Activated CD8-positive, alpha-beta T cell treated with anti-CD3 and anti-CD28 coated beads, Interleukin-2, amount 10 ng/mL, durations not matched to agents 7 days and 5 days (primary cell): ENCODE data around the gene OTOGL. TPM values are rescaled to one million over a fixed set of nuclear protein-coding genes. Genes with fewer than 3 reads are reported as not detected.

Experiments
- ATAC-seq: fragments of 150-1000 bp; cut with Tn5 transposase; one replicate; pipeline ENCODE4 v1.10.0; 2021; ENCODE audit warnings: moderate library complexity
- CTCF ChIA-PET: fragments of 350-600 bp; sonication (Branson Sonifier 250); formaldehyde crosslinking; loops from one replicate; lab custom pipeline; 2021; ENCODE audit warnings: antibody characterized with exemption; lab: Charles Lee
- POLR2A ChIA-PET: fragments of 350-600 bp; sonication (Branson Sonifier 250); formaldehyde crosslinking; loops from one replicate; lab custom pipeline; 2021; ENCODE audit warnings: antibody characterized with exemption; lab: Charles Lee
- DNase-seq: peaks from one replicate; pipeline ENCODE4 v3.0.0-alpha.2; 2020
- H3K27ac Mint-ChIP-seq: one replicate; pipeline ENCODE4 v1.8.0; 2021; ENCODE audit warnings: mild to moderate bottlenecking, mixed read lengths
- H3K27me3 Mint-ChIP-seq: one replicate; pipeline ENCODE4 v1.8.0; 2021; ENCODE audit warnings: low read depth, mixed read lengths
- H3K36me3 Mint-ChIP-seq: one replicate; pipeline ENCODE4 v1.8.0; 2021; ENCODE audit warnings: low read depth, mixed read lengths
- H3K4me1 Mint-ChIP-seq: one replicate; pipeline ENCODE4 v1.8.0; 2021; ENCODE audit warnings: low read depth, mixed read lengths
- H3K4me3 Mint-ChIP-seq: one replicate; pipeline ENCODE4 v1.8.0; 2021; ENCODE audit warnings: mild to moderate bottlenecking, mixed read lengths
- H3K9me3 Mint-ChIP-seq: one replicate; pipeline ENCODE4 v1.8.0; 2022; ENCODE audit warnings: mixed read lengths; ENCODE audit not compliant: insufficient read depth
- total RNA-seq, 2 experiments: library from RNA; stranded (reverse); gene quantifications; one replicate each; pipeline ENCODE4 v1.2.3, GENCODE V29; 2021

Gene OTOGL
- total RNA-seq, 2 experiments from 2014 or later, result not detected

GRCh38 chr12:80192087-80192486, 92.8 kb downstream of the OTOGL start:
- no peak overlapping the region for H3K27ac Mint-ChIP-seq
- no peak overlapping the region for H3K4me3 Mint-ChIP-seq
- DNase-seq (no peak), ATAC-seq (no peak)
- ChIA-PET CTCF (no interaction called here), POLR2A (no interaction called here)
- H3K9me3 Mint-ChIP-seq, result no peaks in the 10 kb centered on the region
- H3K27me3 Mint-ChIP-seq, result peaks cover 6% of the 10 kb centered on the region
- H3K36me3 Mint-ChIP-seq, result no peaks in the 10 kb centered on the region
- no peaks in the 10 kb centered on the region for H3K4me1 Mint-ChIP-seq

GRCh38 chr12:80193865-80194264, 94.5 kb downstream of the OTOGL start:
- CTCF ChIA-PET, result interaction anchor here (1.5 kb wide), 1 partner anchor 76 kb away, joined by 7 read pairs; no protein-coding TSS in a partner anchor

GRCh38 chr12:80195074-80195726, 95.9 kb downstream of the OTOGL start:
- no peak for DNase-seq
- no peak for ATAC-seq
- no peaks in the 10 kb centered on the region for H3K9me3 Mint-ChIP-seq
- H3K27me3 Mint-ChIP-seq, result peaks cover 10% of the 10 kb centered on the region
- ChIA-PET POLR2A (no interaction called here), CTCF (interaction anchor here (0.9 to 1.9 kb wide), 4 partner anchors 8 to 307 kb away, joined by 3 to 15 read pairs (median 6); no protein-coding TSS in a partner anchor)
- no peaks in the 10 kb centered on the region for H3K36me3 Mint-ChIP-seq
- H3K4me1 Mint-ChIP-seq, result no peaks in the 10 kb centered on the region
- H3K4me3 Mint-ChIP-seq, result no peak overlapping the region
- no peak overlapping the region for H3K27ac Mint-ChIP-seq

More at GRCh38 chr12:80193865-80194264, 94.5 kb downstream of the OTOGL start:
- Mint-ChIP-seq H3K4me1 (no peaks in the 10 kb centered on the region), H3K36me3 (no peaks in the 10 kb centered on the region), H3K9me3 (no peaks in the 10 kb centered on the region), H3K4me3 (no peak overlapping the region), H3K27ac (no peak overlapping the region), H3K27me3 (peaks cover 6% of the 10 kb centered on the region)
- DNase-seq (no peak), ATAC-seq (no peak)
- POLR2A ChIA-PET, result no interaction called here

DNA sequence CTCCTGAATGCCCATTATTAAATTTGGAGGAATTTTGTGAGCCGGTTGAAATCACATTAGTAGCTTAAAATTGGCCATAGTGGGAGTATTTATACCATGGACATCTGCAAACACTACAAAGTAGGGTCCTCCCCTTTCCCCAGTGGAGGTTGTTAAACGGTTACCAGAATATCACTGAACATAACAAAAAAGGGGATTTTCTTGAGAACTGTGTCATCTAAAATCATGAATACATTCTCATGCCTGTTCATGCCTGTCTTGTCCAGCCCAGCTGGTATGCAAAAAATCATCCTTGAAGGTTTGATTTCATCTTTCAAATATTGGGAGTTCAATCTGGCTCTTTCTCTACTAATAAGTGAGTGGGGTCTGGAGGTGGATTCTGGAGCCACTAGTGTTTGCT, 96.4 kb downstream of the OTOGL start:
- no peaks in the 10 kb centered on the region for H3K36me3 Mint-ChIP-seq
- CTCF ChIA-PET, result interaction anchor here (0.9 to 1.9 kb wide), 4 partner anchors 9 to 308 kb away, joined by 3 to 15 read pairs (median 6); no protein-coding TSS in a partner anchor
- no peak overlapping the region for H3K4me3 Mint-ChIP-seq
- H3K27me3 Mint-ChIP-seq, result peaks cover 10% of the 10 kb centered on the region
- no peaks in the 10 kb centered on the region for H3K4me1 Mint-ChIP-seq
- POLR2A ChIA-PET, result no interaction called here
- DNase-seq (no peak), ATAC-seq (no peak)
- no peak overlapping the region for H3K27ac Mint-ChIP-seq
- H3K9me3 Mint-ChIP-seq, result no peaks in the 10 kb centered on the region

DNA sequence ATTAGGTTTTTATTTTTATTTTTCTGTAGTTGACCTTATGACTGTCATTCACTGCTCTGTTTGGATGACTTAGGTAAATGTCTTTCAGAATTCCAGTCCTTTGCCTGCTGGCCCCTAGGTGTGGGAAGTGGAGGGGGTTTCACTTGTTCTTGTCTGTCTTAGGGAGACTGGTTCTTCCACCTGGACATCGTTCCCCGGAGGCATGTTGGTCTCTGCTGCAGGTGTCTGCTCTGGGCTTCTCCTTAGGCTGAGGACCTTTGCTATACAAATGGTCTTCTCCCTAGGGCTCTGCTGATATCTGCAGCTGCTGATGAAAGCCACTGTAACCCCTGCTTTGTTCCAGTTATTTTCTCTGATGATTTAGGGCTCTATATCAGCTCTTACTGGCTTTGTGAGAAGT, 97.1 kb downstream of the OTOGL start:
- POLR2A ChIA-PET, result no interaction called here
- Mint-ChIP-seq H3K9me3 (no peaks in the 10 kb centered on the region), H3K36me3 (no peaks in the 10 kb centered on the region), H3K4me3 (no peak overlapping the region), H3K27me3 (peaks cover 10% of the 10 kb centered on the region), H3K4me1 (no peaks in the 10 kb centered on the region), H3K27ac (no peak overlapping the region)
- ATAC-seq, result no peak
- CTCF ChIA-PET, result interaction anchor here (1.9 to 2.4 kb wide), 2 partner anchors 9 to 75 kb away, joined by 6 to 15 read pairs; no protein-coding TSS in a partner anchor
- DNase-seq, result no peak

DNA sequence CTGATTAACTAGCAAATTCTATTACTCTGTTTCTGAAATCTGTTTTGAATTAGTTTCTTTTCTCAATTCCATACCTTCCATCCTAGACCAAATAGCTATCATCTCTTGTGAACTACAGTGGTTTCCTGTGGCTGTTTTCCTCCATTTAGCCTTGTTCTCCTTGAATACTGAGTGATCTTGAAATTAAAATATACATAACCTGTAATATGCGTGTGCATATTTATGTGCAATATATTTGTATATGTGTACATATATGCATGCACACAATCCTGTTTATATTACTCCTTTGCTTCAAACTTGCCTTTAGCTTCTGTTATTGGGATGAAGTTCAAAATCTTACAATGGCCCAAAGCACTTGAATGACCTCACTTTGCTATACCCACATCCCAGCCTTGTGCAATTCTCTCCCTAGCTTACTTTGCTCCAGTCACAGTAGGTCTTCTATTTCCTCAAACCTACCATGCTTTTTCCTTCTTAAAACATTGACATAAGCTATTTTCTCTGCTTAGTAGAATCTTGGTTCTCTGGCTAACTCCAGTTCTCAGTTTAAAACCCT, 99.5 kb downstream of the OTOGL start:
- ATAC-seq (no peak), DNase-seq (no peak)
- CTCF ChIA-PET, result interaction anchor here (0.6 kb wide), 1 partner anchor 411 kb away, joined by 3 read pairs; no protein-coding TSS in a partner anchor
- Mint-ChIP-seq H3K36me3 (no peaks in the 10 kb centered on the region), H3K4me1 (no peaks in the 10 kb centered on the region), H3K27ac (no peak overlapping the region), H3K4me3 (no peak overlapping the region), H3K27me3 (peaks cover 9% of the 10 kb centered on the region), H3K9me3 (no peaks in the 10 kb centered on the region)
- POLR2A ChIA-PET, result no interaction called here

DNA sequence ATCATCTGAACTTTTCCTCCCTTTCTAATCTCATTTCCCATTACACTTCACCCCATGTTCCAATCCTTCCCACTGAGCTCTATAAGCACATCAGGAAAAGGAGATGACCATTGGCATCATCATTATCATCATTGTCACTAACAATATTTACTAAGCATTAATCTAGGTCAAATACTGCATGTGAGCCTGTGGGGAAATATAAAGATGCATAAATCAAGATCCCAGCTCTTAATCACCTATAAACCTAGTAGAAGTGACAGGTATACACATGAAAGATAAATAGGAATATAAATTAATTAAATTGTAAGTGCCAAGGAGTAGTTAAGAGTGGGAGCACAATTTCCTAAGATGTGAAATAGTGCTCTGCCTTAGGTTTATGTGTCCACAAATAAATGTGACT, 100.6 kb downstream of the OTOGL start:
- Mint-ChIP-seq H3K27me3 (peaks cover 9% of the 10 kb centered on the region), H3K27ac (no peak overlapping the region), H3K4me1 (no peaks in the 10 kb centered on the region), H3K36me3 (no peaks in the 10 kb centered on the region), H3K4me3 (no peak overlapping the region), H3K9me3 (no peaks in the 10 kb centered on the region)
- DNase-seq, result no peak
- no peak for ATAC-seq
- POLR2A ChIA-PET, result no interaction called here
- CTCF ChIA-PET, result interaction anchor here (0.8 kb wide), 1 partner anchor 12 kb away, joined by 3 read pairs; no protein-coding TSS in a partner anchor

- no peaks in the 10 kb centered on the region for H3K9me3 Mint-ChIP-seq
- H3K27ac Mint-ChIP-seq, result no peak overlapping the region
- H3K4me1 Mint-ChIP-seq, result no peaks in the 10 kb centered on the region
- no peak overlapping the region for H3K4me3 Mint-ChIP-seq
- no peaks in the 10 kb centered on the region for H3K36me3 Mint-ChIP-seq
- ChIA-PET CTCF (interaction anchor here (0.8 kb wide), 1 partner anchor 13 kb away, joined by 3 read pairs; no protein-coding TSS in a partner anchor), POLR2A (no interaction called here)
- no peak for DNase-seq
- H3K27me3 Mint-ChIP-seq, result peaks cover 9% of the 10 kb centered on the region
- ATAC-seq, result no peak
Observed at GRCh38 chr12:80200414-80200813, 101.1 kb downstream of the OTOGL start.

DNA sequence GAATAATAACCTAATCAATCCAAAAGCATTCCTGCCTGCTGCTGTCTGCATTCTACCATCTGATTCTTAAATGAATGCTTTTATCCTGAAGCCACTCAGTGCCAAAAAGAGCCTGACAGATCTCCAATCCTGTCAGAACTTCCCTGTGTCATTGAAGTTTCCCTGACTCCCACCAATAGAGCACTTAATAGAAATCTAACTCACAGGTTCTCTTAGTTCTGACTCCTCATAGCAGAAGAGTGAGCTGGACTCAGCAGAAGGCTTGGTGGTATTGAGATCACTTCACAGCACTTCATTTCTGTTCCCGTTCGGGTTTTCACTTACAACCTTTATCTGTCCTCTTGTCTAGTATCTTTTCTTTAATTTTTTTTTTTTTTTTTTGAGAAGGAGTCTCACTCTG, 102.6 kb downstream of the OTOGL start:
- Mint-ChIP-seq H3K9me3 (no peaks in the 10 kb centered on the region), H3K4me3 (no peak overlapping the region), H3K36me3 (no peaks in the 10 kb centered on the region), H3K27me3 (peaks cover 6% of the 10 kb centered on the region), H3K27ac (no peak overlapping the region), H3K4me1 (no peaks in the 10 kb centered on the region)
- DNase-seq, result no peak
- POLR2A ChIA-PET, result no interaction called here
- CTCF ChIA-PET, result no interaction called here
- ATAC-seq, result no peak

- DNase-seq (no peak), ATAC-seq (no peak)
- H3K9me3 Mint-ChIP-seq, result no peaks in the 10 kb centered on the region
- CTCF ChIA-PET, result interaction anchor here (0.9 kb wide), 1 partner anchor 19 kb away, joined by 3 read pairs; no protein-coding TSS in a partner anchor
- no peak overlapping the region for H3K27ac Mint-ChIP-seq
- no peak overlapping the region for H3K4me3 Mint-ChIP-seq
- peaks cover 6% of the 10 kb centered on the region for H3K27me3 Mint-ChIP-seq
- H3K4me1 Mint-ChIP-seq, result no peaks in the 10 kb centered on the region
- no peaks in the 10 kb centered on the region for H3K36me3 Mint-ChIP-seq
- POLR2A ChIA-PET, result no interaction called here
Observed at GRCh38 chr12:80205960-80206359, 106.6 kb downstream of the OTOGL start.

DNA sequence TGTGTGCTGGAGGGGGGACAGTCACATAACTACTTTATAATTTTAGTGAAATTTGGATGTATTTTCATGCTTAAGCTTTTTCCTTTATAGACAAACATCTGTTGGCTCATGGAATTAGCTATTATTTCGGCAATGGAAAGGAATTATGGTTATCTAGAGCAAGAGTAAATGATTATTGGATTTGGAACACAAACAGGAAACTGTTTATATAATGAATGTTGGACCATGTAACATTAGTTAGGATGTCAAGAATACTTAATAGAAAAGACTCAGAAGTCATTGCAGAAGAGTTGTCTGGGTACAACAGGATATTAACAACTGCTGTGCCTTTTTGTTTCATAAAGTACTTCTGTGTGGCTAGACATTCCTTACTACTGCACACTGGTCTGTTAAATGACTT, 108.7 kb downstream of the OTOGL start:
- Mint-ChIP-seq H3K4me3 (no peak overlapping the region), H3K27ac (no peak overlapping the region), H3K9me3 (no peaks in the 10 kb centered on the region), H3K27me3 (peaks cover 8% of the 10 kb centered on the region), H3K36me3 (no peaks in the 10 kb centered on the region), H3K4me1 (no peaks in the 10 kb centered on the region)
- ChIA-PET CTCF (no interaction called here), POLR2A (no interaction called here)
- DNase-seq, result no peak
- ATAC-seq, result no peak

GRCh38 chr12:80211671-80212070, 112.3 kb downstream of the OTOGL start:
- ChIA-PET CTCF (no interaction called here), POLR2A (interaction anchor here (0.6 kb wide), 1 partner anchor 196 kb away, joined by 4 read pairs; no protein-coding TSS in a partner anchor)
- Mint-ChIP-seq H3K27ac (no peak overlapping the region), H3K4me1 (no peaks in the 10 kb centered on the region), H3K36me3 (no peaks in the 10 kb centered on the region), H3K27me3 (peaks cover 6% of the 10 kb centered on the region), H3K9me3 (no peaks in the 10 kb centered on the region), H3K4me3 (no peak overlapping the region)
- ATAC-seq, result no peak
- no peak for DNase-seq
